Measurements from ENCODE around the gene HECW1.
A peak's percentile ranks its signal among the peaks of the same experiment; 100 is the strongest.

HECW1 gene

GRCh38 chr7:43486634-43487033, 374.2 kb downstream of the HECW1 start:
- POLR2A ChIA-PET, result no interaction called here
- H3K4me1 ChIP-seq (ENCODE audit: control extremely low read depth in 1 of 4, control insufficient read depth in 4 of 4, insufficient read depth in 4 of 4, low read length in 3 of 4), result no peaks in the 10 kb centered on the region
- no peak overlapping the region for H3K27ac ChIP-seq (ENCODE audit: insufficient read depth in 1 of 2, low read depth in 1 of 2, low read length in 2 of 2, poor library complexity in 1 of 2, severe bottlenecking in 2 of 2)
- no peaks in the 10 kb centered on the region for H3K9me3 ChIP-seq (ENCODE audit: control extremely low read depth in 1 of 5, control insufficient read depth in 4 of 5, insufficient read depth in 2 of 5, low read depth in 1 of 5, low read length in 4 of 5)
- peaks cover 0 to 6% (median 0%) of the 10 kb centered on the region in 5 experiments for H3K27me3 ChIP-seq (replicated peaks in 2 of 5; ENCODE audit: control insufficient read depth in 4 of 5, insufficient read depth in 5 of 5, low read length in 4 of 5)
- H3K36me3 ChIP-seq (ENCODE audit: control insufficient read depth in 4 of 4, insufficient read depth in 4 of 4, low read length in 3 of 4), result no peaks in the 10 kb centered on the region
- CTCF ChIA-PET, result no interaction called here
- WGBS (ENCODE audit: insufficient coverage), result 100% methylated on average over 1 of the region's 3 CpGs
- H3K4me3 ChIP-seq (ENCODE audit: control insufficient read depth in 1 of 7, extremely low read depth in 1 of 7, insufficient read depth in 4 of 7, low read depth in 2 of 7, low read length in 6 of 7), result no peak overlapping the region
- no peak for DNase-seq

- Histone ChIP-seq H3K9me3 (ENCODE audit: control extremely low read depth in 1 of 5, control insufficient read depth in 4 of 5, insufficient read depth in 2 of 5, low read depth in 1 of 5, low read length in 4 of 5) (no peaks in the 10 kb centered on the region), H3K36me3 (ENCODE audit: control insufficient read depth in 4 of 4, insufficient read depth in 4 of 4, low read length in 3 of 4) (no peaks in the 10 kb centered on the region), H3K27ac (ENCODE audit: insufficient read depth in 1 of 2, low read depth in 1 of 2, low read length in 2 of 2, poor library complexity in 1 of 2, severe bottlenecking in 2 of 2) (no peak overlapping the region), H3K4me1 (ENCODE audit: control extremely low read depth in 1 of 4, control insufficient read depth in 4 of 4, insufficient read depth in 4 of 4, low read length in 3 of 4) (no peaks in the 10 kb centered on the region), H3K27me3 (replicated peaks in 2 of 5; ENCODE audit: control insufficient read depth in 4 of 5, insufficient read depth in 5 of 5, low read length in 4 of 5) (peaks cover 0 to 8% (median 0%) of the 10 kb centered on the region in 5 experiments), H3K4me3 (ENCODE audit: control insufficient read depth in 1 of 7, extremely low read depth in 1 of 7, insufficient read depth in 4 of 7, low read depth in 2 of 7, low read length in 6 of 7) (no peak overlapping the region)
- no peak for DNase-seq
- POLR2A ChIA-PET, result no interaction called here
- CTCF ChIA-PET, result no interaction called here
Observed at GRCh38 chr7:43487731-43488073, 375.3 kb downstream of the HECW1 start.

- ChIA-PET POLR2A (no interaction called here), CTCF (no interaction called here)
- no peaks in the 10 kb centered on the region for H3K9me3 ChIP-seq (ENCODE audit: control extremely low read depth in 1 of 5, control insufficient read depth in 4 of 5, insufficient read depth in 2 of 5, low read depth in 1 of 5, low read length in 4 of 5)
- no peaks in the 10 kb centered on the region for H3K36me3 ChIP-seq (ENCODE audit: control insufficient read depth in 4 of 4, insufficient read depth in 4 of 4, low read length in 3 of 4)
- no CpG with 5 or more reads among the region's 1 CpG for WGBS (ENCODE audit: insufficient coverage)
- H3K4me1 ChIP-seq (ENCODE audit: control extremely low read depth in 1 of 4, control insufficient read depth in 4 of 4, insufficient read depth in 4 of 4, low read length in 3 of 4), result no peaks in the 10 kb centered on the region
- DNase-seq, result no peak
- peaks cover 0 to 5% (median 2%) of the 10 kb centered on the region in 5 experiments for H3K27me3 ChIP-seq (replicated peaks in 2 of 5; ENCODE audit: control insufficient read depth in 4 of 5, insufficient read depth in 5 of 5, low read length in 4 of 5)
- H3K4me3 ChIP-seq (ENCODE audit: control insufficient read depth in 1 of 7, extremely low read depth in 1 of 7, insufficient read depth in 4 of 7, low read depth in 2 of 7, low read length in 6 of 7), result no peak overlapping the region
- no peak overlapping the region for H3K27ac ChIP-seq (ENCODE audit: insufficient read depth in 1 of 2, low read depth in 1 of 2, low read length in 2 of 2, poor library complexity in 1 of 2, severe bottlenecking in 2 of 2)
Observed at GRCh38 chr7:43489257-43489656, 376.8 kb downstream of the HECW1 start.

DNA sequence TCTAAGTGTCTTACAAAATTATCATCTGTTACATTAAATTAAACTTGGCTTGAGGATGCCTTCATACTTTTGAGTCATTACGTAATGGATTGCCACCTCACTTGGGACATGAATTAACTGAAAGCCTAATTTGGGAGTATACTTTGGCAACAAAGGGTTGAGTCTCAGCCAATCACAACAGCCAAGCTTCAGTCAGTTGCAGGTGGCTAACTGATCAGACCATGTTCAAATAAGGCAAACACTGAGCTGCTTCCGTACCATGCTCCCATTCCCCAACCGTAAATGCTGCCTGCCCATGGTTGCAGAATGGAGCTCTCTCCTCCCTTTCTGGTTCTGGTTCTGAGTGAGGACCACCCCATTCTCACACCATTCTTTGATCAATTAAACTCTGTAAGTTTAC, 377.6 kb downstream of the HECW1 start:
- Histone ChIP-seq H3K27ac (ENCODE audit: insufficient read depth in 1 of 2, low read depth in 1 of 2, low read length in 2 of 2, poor library complexity in 1 of 2, severe bottlenecking in 2 of 2) (no peak overlapping the region), H3K36me3 (ENCODE audit: control insufficient read depth in 4 of 4, insufficient read depth in 4 of 4, low read length in 3 of 4) (no peaks in the 10 kb centered on the region), H3K4me3 (ENCODE audit: control insufficient read depth in 1 of 7, extremely low read depth in 1 of 7, insufficient read depth in 4 of 7, low read depth in 2 of 7, low read length in 6 of 7) (no peak overlapping the region), H3K4me1 (ENCODE audit: control extremely low read depth in 1 of 4, control insufficient read depth in 4 of 4, insufficient read depth in 4 of 4, low read length in 3 of 4) (no peaks in the 10 kb centered on the region), H3K27me3 (replicated peaks in 2 of 5; ENCODE audit: control insufficient read depth in 4 of 5, insufficient read depth in 5 of 5, low read length in 4 of 5) (peaks cover 0 to 5% (median 2%) of the 10 kb centered on the region in 5 experiments), H3K9me3 (ENCODE audit: control extremely low read depth in 1 of 5, control insufficient read depth in 4 of 5, insufficient read depth in 2 of 5, low read depth in 1 of 5, low read length in 4 of 5) (no peaks in the 10 kb centered on the region)
- 97% methylated on average over 3 of the region's 3 CpGs for WGBS (ENCODE audit: insufficient coverage)
- no peak for DNase-seq
- CTCF ChIA-PET, result no interaction called here
- POLR2A ChIA-PET, result no interaction called here

DNA sequence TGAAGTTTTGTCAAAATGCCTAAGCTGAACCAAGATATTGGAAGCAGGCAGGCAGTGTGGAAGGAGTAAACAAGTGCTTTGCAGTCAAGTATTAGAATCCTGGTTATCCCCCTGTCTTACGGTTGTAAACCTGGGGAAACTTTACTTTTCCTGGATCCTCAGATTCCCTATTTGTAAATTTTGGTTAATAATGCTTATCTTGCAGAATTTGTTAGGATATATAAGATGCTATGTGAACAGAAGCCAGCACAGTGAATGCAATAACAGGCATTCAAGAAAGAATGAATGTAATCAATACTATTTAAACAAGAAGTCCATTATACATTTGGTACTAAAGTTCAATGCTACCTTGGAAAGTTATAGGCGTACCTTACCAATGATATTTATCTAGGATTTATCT, 378.7 kb downstream of the HECW1 start:
- H3K9me3 ChIP-seq (ENCODE audit: control extremely low read depth in 1 of 5, control insufficient read depth in 4 of 5, insufficient read depth in 2 of 5, low read depth in 1 of 5, low read length in 4 of 5), result no peaks in the 10 kb centered on the region
- POLR2A ChIA-PET, result no interaction called here
- no peak overlapping the region for H3K4me3 ChIP-seq (ENCODE audit: control insufficient read depth in 1 of 7, extremely low read depth in 1 of 7, insufficient read depth in 4 of 7, low read depth in 2 of 7, low read length in 6 of 7)
- no peak for DNase-seq
- CTCF ChIA-PET, result no interaction called here
- no peak overlapping the region for H3K27ac ChIP-seq (ENCODE audit: insufficient read depth in 1 of 2, low read depth in 1 of 2, low read length in 2 of 2, poor library complexity in 1 of 2, severe bottlenecking in 2 of 2)
- H3K36me3 ChIP-seq (ENCODE audit: control insufficient read depth in 4 of 4, insufficient read depth in 4 of 4, low read length in 3 of 4), result no peaks in the 10 kb centered on the region
- no peaks in the 10 kb centered on the region for H3K4me1 ChIP-seq (ENCODE audit: control extremely low read depth in 1 of 4, control insufficient read depth in 4 of 4, insufficient read depth in 4 of 4, low read length in 3 of 4)
- H3K27me3 ChIP-seq (replicated peaks in 2 of 5; ENCODE audit: control insufficient read depth in 4 of 5, insufficient read depth in 5 of 5, low read length in 4 of 5), result peaks cover 0 to 5% (median 2%) of the 10 kb centered on the region in 5 experiments
- WGBS (ENCODE audit: insufficient coverage), result no CpG with 5 or more reads among the region's 2 CpGs

DNA sequence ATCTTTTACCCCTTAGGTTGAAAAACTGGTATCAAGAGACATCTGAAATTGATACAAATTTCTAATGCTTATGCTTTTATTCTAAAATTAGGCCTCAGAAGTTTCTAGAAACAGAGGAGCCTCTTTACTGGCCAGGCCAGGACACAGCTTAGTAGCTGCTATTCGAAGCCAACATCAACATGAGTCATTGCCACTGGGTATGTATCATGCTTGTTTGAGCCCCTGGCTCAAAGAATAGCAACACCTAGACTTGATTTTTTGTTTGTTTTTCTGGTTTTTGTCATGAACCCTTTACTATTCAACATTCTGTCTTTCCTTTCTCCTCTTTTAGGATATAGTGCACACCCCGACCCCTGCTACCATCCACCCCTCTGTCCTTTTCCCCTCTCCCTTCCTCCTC, 379.5 kb downstream of the HECW1 start:
- Histone ChIP-seq H3K27me3 (replicated peaks in 2 of 5; ENCODE audit: control insufficient read depth in 4 of 5, insufficient read depth in 5 of 5, low read length in 4 of 5) (peaks cover 0 to 5% (median 2%) of the 10 kb centered on the region in 5 experiments), H3K9me3 (ENCODE audit: control extremely low read depth in 1 of 5, control insufficient read depth in 4 of 5, insufficient read depth in 2 of 5, low read depth in 1 of 5, low read length in 4 of 5) (no peaks in the 10 kb centered on the region), H3K4me3 (ENCODE audit: control insufficient read depth in 1 of 7, extremely low read depth in 1 of 7, insufficient read depth in 4 of 7, low read depth in 2 of 7, low read length in 6 of 7) (no peak overlapping the region), H3K36me3 (ENCODE audit: control insufficient read depth in 4 of 4, insufficient read depth in 4 of 4, low read length in 3 of 4) (no peaks in the 10 kb centered on the region), H3K4me1 (ENCODE audit: control extremely low read depth in 1 of 4, control insufficient read depth in 4 of 4, insufficient read depth in 4 of 4, low read length in 3 of 4) (no peaks in the 10 kb centered on the region), H3K27ac (ENCODE audit: insufficient read depth in 1 of 2, low read depth in 1 of 2, low read length in 2 of 2, poor library complexity in 1 of 2, severe bottlenecking in 2 of 2) (no peak overlapping the region)
- ChIA-PET CTCF (no interaction called here), POLR2A (no interaction called here)
- WGBS (ENCODE audit: insufficient coverage), result 100% methylated on average over 1 of the region's 2 CpGs
- DNase-seq, result no peak

DNA sequence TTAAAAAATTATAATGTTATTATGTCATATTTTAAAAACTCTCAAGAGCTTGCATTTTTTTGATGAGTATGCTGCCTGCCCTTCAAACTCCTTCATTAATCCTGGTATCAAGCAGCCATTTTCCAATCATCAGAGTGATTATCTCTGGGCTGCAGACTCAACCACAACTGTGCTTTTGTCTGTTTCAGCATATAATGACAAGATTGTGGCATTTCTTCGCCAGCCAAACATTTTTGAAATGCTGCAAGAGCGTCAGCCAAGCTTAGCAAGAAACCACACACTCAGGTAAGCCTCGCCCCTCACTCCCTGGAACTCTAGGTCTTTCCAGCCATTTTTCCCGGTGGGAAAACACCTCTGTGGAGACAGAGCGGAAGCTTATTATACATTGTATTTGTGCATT, 380.4 kb downstream of the HECW1 start:
- POLR2A ChIA-PET, result no interaction called here
- no peaks in the 10 kb centered on the region for H3K4me1 ChIP-seq (ENCODE audit: control extremely low read depth in 1 of 4, control insufficient read depth in 4 of 4, insufficient read depth in 4 of 4, low read length in 3 of 4)
- CTCF ChIA-PET, result no interaction called here
- no peak overlapping the region for H3K4me3 ChIP-seq (ENCODE audit: control insufficient read depth in 1 of 7, extremely low read depth in 1 of 7, insufficient read depth in 4 of 7, low read depth in 2 of 7, low read length in 6 of 7)
- H3K9me3 ChIP-seq (ENCODE audit: control extremely low read depth in 1 of 5, control insufficient read depth in 4 of 5, insufficient read depth in 2 of 5, low read depth in 1 of 5, low read length in 4 of 5), result no peaks in the 10 kb centered on the region
- no peaks in the 10 kb centered on the region for H3K36me3 ChIP-seq (ENCODE audit: control insufficient read depth in 4 of 4, insufficient read depth in 4 of 4, low read length in 3 of 4)
- no CpG with 5 or more reads among the region's 5 CpGs for WGBS (ENCODE audit: insufficient coverage)
- no peak overlapping the region for H3K27ac ChIP-seq (ENCODE audit: insufficient read depth in 1 of 2, low read depth in 1 of 2, low read length in 2 of 2, poor library complexity in 1 of 2, severe bottlenecking in 2 of 2)
- peak; percentile 24 to 68 (median 42) for DNase-seq
- H3K27me3 ChIP-seq (replicated peaks in 2 of 5; ENCODE audit: control insufficient read depth in 4 of 5, insufficient read depth in 5 of 5, low read length in 4 of 5), result peaks cover 0 to 5% (median 2%) of the 10 kb centered on the region in 5 experiments

DNA sequence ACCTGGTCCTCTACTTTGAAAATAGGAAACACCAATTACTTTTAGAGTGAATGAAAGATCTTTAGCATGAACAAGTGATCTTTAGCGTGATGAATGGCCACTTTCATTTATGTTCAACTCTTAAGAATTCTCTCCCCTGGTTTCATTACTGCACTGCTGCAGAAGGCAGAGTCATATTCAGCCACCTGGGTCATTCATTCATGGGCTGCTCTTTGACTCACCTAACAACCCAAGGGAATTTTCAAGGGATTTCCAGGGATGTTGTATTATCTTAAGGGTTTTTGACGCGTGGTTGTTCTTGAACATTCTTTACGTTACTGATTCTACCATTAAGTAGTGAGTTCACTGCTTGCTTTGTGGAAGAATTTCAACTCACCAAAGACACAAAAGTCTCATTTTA, 383.1 kb downstream of the HECW1 start:
- H3K9me3 ChIP-seq (ENCODE audit: control extremely low read depth in 1 of 5, control insufficient read depth in 4 of 5, insufficient read depth in 2 of 5, low read depth in 1 of 5, low read length in 4 of 5), result no peaks in the 10 kb centered on the region
- CTCF ChIA-PET, result no interaction called here
- WGBS (ENCODE audit: insufficient coverage), result 80% methylated on average over 1 of the region's 4 CpGs

More for the DNA sequence above, 383.1 kb downstream of the HECW1 start:
- Histone ChIP-seq H3K36me3 (ENCODE audit: control insufficient read depth in 4 of 4, insufficient read depth in 4 of 4, low read length in 3 of 4) (no peaks in the 10 kb centered on the region), H3K4me1 (ENCODE audit: control extremely low read depth in 1 of 4, control insufficient read depth in 4 of 4, insufficient read depth in 4 of 4, low read length in 3 of 4) (no peaks in the 10 kb centered on the region), H3K27me3 (replicated peaks in 2 of 5; ENCODE audit: control insufficient read depth in 4 of 5, insufficient read depth in 5 of 5, low read length in 4 of 5) (peaks cover 0 to 5% (median 2%) of the 10 kb centered on the region in 5 experiments), H3K4me3 (ENCODE audit: control insufficient read depth in 1 of 7, extremely low read depth in 1 of 7, insufficient read depth in 4 of 7, low read depth in 2 of 7, low read length in 6 of 7) (no peak overlapping the region), H3K27ac (ENCODE audit: insufficient read depth in 1 of 2, low read depth in 1 of 2, low read length in 2 of 2, poor library complexity in 1 of 2, severe bottlenecking in 2 of 2) (no peak overlapping the region)
- no peak for DNase-seq
- POLR2A ChIA-PET, result no interaction called here

All from common myeloid progenitor, CD34-positive (primary cell).